Measurements from ENCODE around the gene TRPM2. TPM values are rescaled to one million over a fixed set of nuclear protein-coding genes. Genes with fewer than 3 reads are reported as not detected.

Gene TRPM2
- total and polyA plus RNA-seq, 12 donors = 0.34 to 8.5 (median 1.2) TPM

GRCh38 chr21:44364151-44365053 lies 11.0 kb downstream of the TRPM2 start:
- no peak overlapping the region for H3K4me3 ChIP-seq
- TF ChIP-seq CTCF (IDR thresholded peaks at IDR 0.05) = no peak
- WGBS, 2 donors = 76% methylated on average over 22 of the region's 22 CpGs
- no peak overlapping the region for H3K27ac ChIP-seq
- H3K36me3 ChIP-seq = peaks cover 0 to 18% (median 0%) of the 10 kb centered on the region in 9 donors
- H3K9me3 ChIP-seq = peaks cover 0 to 23% (median 5%) of the 10 kb centered on the region in 11 donors
- DNase-seq (no peak), ATAC-seq (no peak)
- H3K27me3 ChIP-seq = peaks cover 0 to 31% (median 8%) of the 10 kb centered on the region in 7 donors
- H3K4me1 ChIP-seq = peaks cover 0 to 12% (median 0%) of the 10 kb centered on the region in 9 donors
- intact Hi-C loops (cut with DNase I) = loop anchor here in 2 of 10 donors (5.0 to 10.0 kb wide), 2 partner anchors 90 to 103 kb away; partner anchors contain the start of gene LRRC3 (in 1 of the 2)

- DNase-seq (no peak), ATAC-seq (no peak)
- intact Hi-C loops (cut with DNase I) = loop anchor here in 2 of 10 donors (5.0 to 10.0 kb wide), 2 partner anchors 89 to 102 kb away; partner anchors contain the start of gene LRRC3 (in 1 of the 2)
- peaks cover 0 to 6% (median 0%) of the 10 kb centered on the region in 9 donors for H3K4me1 ChIP-seq
- peaks cover 0 to 23% (median 5%) of the 10 kb centered on the region in 11 donors for H3K9me3 ChIP-seq
- WGBS, 2 donors = 83 to 88% methylated on average over 18 of the region's 18 CpGs
- peaks cover 0 to 18% (median 0%) of the 10 kb centered on the region in 9 donors for H3K36me3 ChIP-seq
- no peak overlapping the region for H3K4me3 ChIP-seq
- H3K27me3 ChIP-seq = peaks cover 0 to 37% (median 13%) of the 10 kb centered on the region in 7 donors
- no peak for TF ChIP-seq CTCF (IDR thresholded peaks at IDR 0.05)
- H3K27ac ChIP-seq = no peak overlapping the region
These were observed 12.0 kb downstream of the TRPM2 start for GRCh38 chr21:44365251-44365966.

GRCh38 chr21:44365967-44366585 lies 12.7 kb downstream of the TRPM2 start:
- peaks cover 0 to 43% (median 19%) of the 10 kb centered on the region in 7 donors for H3K27me3 ChIP-seq
- intact Hi-C loops (cut with DNase I) = loop anchor here in 2 of 10 donors (5.0 to 10.0 kb wide), 2 partner anchors 89 to 101 kb away; partner anchors contain the start of gene LRRC3 (in 1 of the 2)

More at GRCh38 chr21:44365967-44366585, 12.7 kb downstream of the TRPM2 start:
- WGBS, 2 donors = 85 to 86% methylated on average over 22 of the region's 22 CpGs
- no peak for TF ChIP-seq CTCF (IDR thresholded peaks at IDR 0.05)
- ATAC-seq = no peak
- no peak for DNase-seq
- Histone ChIP-seq H3K4me3 (no peak overlapping the region), H3K9me3 (peaks cover 0 to 23% (median 5%) of the 10 kb centered on the region in 11 donors), H3K27ac (no peak overlapping the region), H3K36me3 (peaks cover 0 to 18% (median 0%) of the 10 kb centered on the region in 9 donors), H3K4me1 (peaks cover 0 to 6% (median 0%) of the 10 kb centered on the region in 9 donors)

Data from heart right ventricle (tissue), 16 donors.